Endothelial cell of umbilical vein (primary cell): ENCODE results near the gene MAP3K21. TPM values are rescaled to one million over a fixed set of nuclear protein-coding genes. Genes with fewer than 3 reads are reported as not detected.

ENCODE experiments used
- BruUV-seq: library from RNA; stranded (reverse); fragments of 400-500 nt; replicated peaks from 2 replicates; lab custom pipeline; 2021; lab: Mats Ljungman, UMichigan
- CTCF ChIA-PET: fragments of 300-600, 350-600 bp; sonication (Branson Sonifier 250); formaldehyde crosslinking; loops from one replicate; lab custom pipeline; 2021; ENCODE audit warnings: antibody characterized with exemption, inconsistent platforms; lab: Charles Lee
- POLR2A ChIA-PET: fragments of 300-600, 350-600 bp; sonication (Branson Sonifier 250); formaldehyde crosslinking; loops from one replicate; lab custom pipeline; 2021; ENCODE audit warnings: antibody characterized with exemption, inconsistent platforms; lab: Charles Lee
- DNase-seq: peaks from one replicate; pipeline ENCODE4 v3.0.0-alpha.2; 2011; ENCODE audit warnings: low read depth, low spot score
- FAIRE-seq: peaks from 2 replicates; lab custom pipeline; 2011; peaks lifted over from hg19 to GRCh38; lab: Jason Lieb, UNC
- H2AFZ ChIP-seq: 2 replicates; pipeline ENCODE4 v1.6.0; 2012; ENCODE audit warnings: low read depth, low read length, control low read depth, inconsistent platforms
- H3K27ac ChIP-seq: 2 replicates; pipeline ENCODE4 v1.5.1; 2011; ENCODE audit warnings: low read depth, mild to moderate bottlenecking, control low read depth, low read length, moderate library complexity; ENCODE audit not compliant: insufficient read depth
- H3K27me3 ChIP-seq, 2 experiments: 2 replicates each; pipeline versions ENCODE4 v1.6.0 to v1.6.1; 2011; ENCODE audit warnings: low read length in 2 of 2, mixed read lengths in 1 of 2; ENCODE audit not compliant: control insufficient read depth in 2 of 2, insufficient read depth in 2 of 2
- H3K36me3 ChIP-seq, 2 experiments: 2 replicates in 1 of 2; 3 replicates in 1 of 2; pipeline ENCODE4 v1.5.1; 2011; ENCODE audit warnings: low read length in 2 of 2, mild to moderate bottlenecking in 1 of 2, moderate library complexity in 1 of 2; ENCODE audit not compliant: control insufficient read depth in 2 of 2, insufficient read depth in 2 of 2; ENCODE audit errors: extremely low read depth in 1 of 2
- H3K4me1 ChIP-seq: 3 replicates; pipeline ENCODE4 v1.5.1; 2011; ENCODE audit warnings: mild to moderate bottlenecking, low read length; ENCODE audit not compliant: control insufficient read depth, insufficient read depth; ENCODE audit errors: extremely low read depth
- H3K4me2 ChIP-seq: 2 replicates; pipeline ENCODE4 v1.6.1; 2011; ENCODE audit warnings: low read length, control low read depth, mixed read lengths; ENCODE audit not compliant: insufficient read depth
- H3K4me3 ChIP-seq, 3 experiments: fragments of 200-600 bp in 1 of 3; sonication (generic), shearing (Covaris generic) in 1 of 3; replicated peaks in 1 of 3; 2 replicates each; pipeline ENCODE4 v1.5.1; 2011 to 2016; ENCODE audit warnings: control low read depth in 3 of 3, low read length in 3 of 3, mild to moderate bottlenecking in 2 of 3, inconsistent platforms in 1 of 3, low read depth in 1 of 3, moderate library complexity in 1 of 3; ENCODE audit not compliant: insufficient read depth in 1 of 3
- H3K79me2 ChIP-seq: 2 replicates; pipeline ENCODE4 v1.6.0; 2012; ENCODE audit warnings: low read length, inconsistent platforms; ENCODE audit not compliant: control insufficient read depth, insufficient read depth
- H3K9ac ChIP-seq: replicated peaks from 2 replicates; pipeline ENCODE3; 2011; ENCODE audit warnings: low read length, control low read depth; ENCODE audit not compliant: insufficient read depth; ENCODE audit errors: extremely low read depth
- H3K9me1 ChIP-seq: replicated peaks from 3 replicates; pipeline ENCODE4 v1.6.0; 2011; ENCODE audit warnings: mild to moderate bottlenecking, low read length; ENCODE audit not compliant: control insufficient read depth, insufficient read depth; ENCODE audit errors: extremely low read depth
- H3K9me3 ChIP-seq: replicated peaks from 2 replicates; pipeline ENCODE4 v1.5.1; 2012; ENCODE audit warnings: low read length, inconsistent platforms; ENCODE audit not compliant: control insufficient read depth, insufficient read depth
- H4K20me1 ChIP-seq: replicated peaks from 2 replicates; pipeline ENCODE3; 2011; ENCODE audit warnings: mild to moderate bottlenecking, low read length; ENCODE audit not compliant: control insufficient read depth, insufficient read depth; ENCODE audit errors: extremely low read depth
- CTCF ChIP-seq, 2 donors: IDR thresholded peaks; 1 replicate in 1 of 2; 2 replicates in 1 of 2; pipeline ENCODE4 v1.5.1; 2011; ENCODE audit warnings: low read length in 2 of 2, mild to moderate bottlenecking in 2 of 2, moderate library complexity in 2 of 2, control low read depth in 1 of 2, inconsistent platforms in 1 of 2, low read depth in 1 of 2; ENCODE audit not compliant: insufficient read depth in 1 of 2; ENCODE audit errors: extremely low read depth in 1 of 2
- EZH2 ChIP-seq: IDR thresholded peaks from 2 replicates; pipeline ENCODE4 v1.6.1; 2012; ENCODE audit warnings: borderline replicate concordance, low read depth, mild to moderate bottlenecking, moderate library complexity, low read length, inconsistent platforms; ENCODE audit not compliant: severe bottlenecking
- FOS ChIP-seq: IDR thresholded peaks from 2 replicates; pipeline ENCODE4 v1.6.1; 2011; ENCODE audit warnings: mild to moderate bottlenecking, low read length, moderate library complexity, borderline replicate concordance; ENCODE audit not compliant: insufficient read depth
- JUN ChIP-seq: IDR thresholded peaks from 2 replicates; pipeline ENCODE4 v1.6.1; 2011; ENCODE audit warnings: borderline replicate concordance, low read depth; ENCODE audit not compliant: insufficient read length, insufficient read depth
- MAX ChIP-seq: IDR thresholded peaks from 2 replicates; pipeline ENCODE4 v1.6.1; 2011; ENCODE audit not compliant: insufficient read depth, insufficient read length
- POLR2A ChIP-seq: IDR thresholded peaks from 2 replicates; pipeline ENCODE4 v1.6.1; 2012; ENCODE audit warnings: low read depth, mild to moderate bottlenecking, control low read depth, low read length
- dilution Hi-C: fragments of 300-500 bp; cut with MboI; formaldehyde crosslinking; loops from one replicate; pipeline ENCODE4 v1.15.0; 2019; ENCODE audit warnings: low sequenced_read_pairs; ENCODE audit not compliant: extremely low pct_ligation_motif_present
- intact Hi-C: fragments of 100-400 bp; cut with micrococcal nuclease; formaldehyde crosslinking; loops from one replicate; pipeline ENCODE4 v1.10.0; 2022
- polyA plus RNA-seq, 4 experiments: library from polyadenylated mRNA; depleted of rRNA in 3 of 4; stranded (reverse) in 3 of 4; unstranded in 1 of 4; fragments of >200 nt; gene quantifications; 2 replicates each; pipeline versions ENCODE4 v1.2.1 to v1.2.3, GENCODE V29; 2011 to 2012; ENCODE audit warnings: missing spikeins in 1 of 4
- total RNA-seq: library from RNA; stranded (reverse); gene quantifications from 2 replicates; pipeline ENCODE4 v1.2.3, GENCODE V29; 2021

Gene MAP3K21
- total and polyA plus RNA-seq, 2 donors (not counting 3 experiments of a cell fraction or from before 2014, with no cell fraction given): 0.65 to 0.95 TPM

- POLR2A ChIA-PET: no interaction called here
- Histone ChIP-seq H3K27me3 (no peaks in the 10 kb centered on the region), H3K9me3 (no peaks in the 10 kb centered on the region), H3K27ac (no peak overlapping the region), H3K4me2 (no peak overlapping the region), H3K9ac (no peak overlapping the region), H3K79me2 (no peaks in the 10 kb centered on the region), H4K20me1 (no peaks in the 10 kb centered on the region), H3K4me3 (no peak overlapping the region), H2AFZ (no peak overlapping the region), H3K9me1 (no peaks in the 10 kb centered on the region), H3K36me3 (no peaks in the 10 kb centered on the region), H3K4me1 (no peaks in the 10 kb centered on the region)
- TF ChIP-seq JUN (no peak), MAX (no peak), EZH2 (no peak), CTCF (IDR thresholded peaks at IDR 0.05; ENCODE audit: extremely low read depth in 1 of 2, insufficient read depth in 1 of 2, low read depth in 1 of 2, low read length in 2 of 2) (no peak)
- dilution Hi-C loops (no loop called here), intact Hi-C loops (no loop called here)
- CTCF ChIA-PET: interaction anchor here (0.7 kb wide), 1 partner anchor 48 kb away, joined by 3 read pairs; no protein-coding TSS in a partner anchor
- no peak for FAIRE-seq
- no TSS peak for BruUV-seq
- DNase-seq: no peak
Measured at GRCh38 chr1:233278631-233279030, 48.9 kb upstream of the MAP3K21 start.

GRCh38 chr1:233279971-233280370 is 47.6 kb upstream of the MAP3K21 start:
- intact Hi-C loops (no loop called here), dilution Hi-C loops (no loop called here)
- no peak overlapping the region for H3K27ac ChIP-seq
- no peak overlapping the region for H3K4me3 ChIP-seq
- H3K4me1 ChIP-seq: no peaks in the 10 kb centered on the region
- POLR2A ChIA-PET: no interaction called here
- H2AFZ ChIP-seq: no peak overlapping the region
- no peaks in the 10 kb centered on the region for H3K79me2 ChIP-seq
- no peaks in the 10 kb centered on the region for H3K27me3 ChIP-seq
- no peak for FAIRE-seq
- H3K4me2 ChIP-seq: no peak overlapping the region
- TF ChIP-seq POLR2A: no peak
- no peak for TF ChIP-seq FOS
- TF ChIP-seq EZH2: no peak
- no peaks in the 10 kb centered on the region for H3K36me3 ChIP-seq
- BruUV-seq: no TSS peak
- CTCF ChIA-PET: no interaction called here
- H4K20me1 ChIP-seq: no peaks in the 10 kb centered on the region
- H3K9me1 ChIP-seq: no peaks in the 10 kb centered on the region
- H3K9ac ChIP-seq: no peak overlapping the region
- H3K9me3 ChIP-seq: no peaks in the 10 kb centered on the region
- no peak for DNase-seq
